ENCODE results near the gene XPR1. TPM values are rescaled to one million over a fixed set of nuclear protein-coding genes. Genes with fewer than 3 reads are reported as not detected.
"Not testable (repeated sequence)": the region's sequence is repeated elsewhere in the genome, so short reads cannot be mapped to it uniquely, and the experiment has no call there.

XPR1 gene
- total RNA-seq, 2 donors from 2014 or later = 32.6 to 60.2 TPM

- no peak for DNase-seq
- no peak for ATAC-seq
- intact Hi-C loops (cut with DNase I, micrococcal nuclease) = loop anchor here in 1 of 2 donors (5.0 kb wide), 1 partner anchor 229 kb away; no protein-coding TSS in a partner anchor
These were observed 1.5 kb downstream of the XPR1 start for GRCh38 chr1:180633057-180634056.

- ATAC-seq (no peak), DNase-seq (no peak)
- intact Hi-C loops (cut with DNase I, micrococcal nuclease) = no loop called here
These were observed 4.3 kb downstream of the XPR1 start for GRCh38 chr1:180636138-180636537.

- intact Hi-C loops (cut with DNase I, micrococcal nuclease) = no loop called here
- DNase-seq = no peak
- ATAC-seq = no peak
These were observed 8.0 kb downstream of the XPR1 start for GRCh38 chr1:180639871-180640270.

- DNase-seq (no peak), ATAC-seq (no peak)
- intact Hi-C loops (cut with DNase I, micrococcal nuclease) = no loop called here
These were observed 8.7 kb downstream of the XPR1 start for GRCh38 chr1:180640531-180640949.

GRCh38 chr1:180641662-180642061 lies 9.8 kb downstream of the XPR1 start:
- DNase-seq (no peak), ATAC-seq (no peak)
- intact Hi-C loops (cut with DNase I, micrococcal nuclease) = no loop called here

GRCh38 chr1:180642781-180643180 lies 11.0 kb downstream of the XPR1 start:
- no peak for ATAC-seq
- DNase-seq = no peak
- intact Hi-C loops (cut with DNase I, micrococcal nuclease) = no loop called here

GRCh38 chr1:180643693-180644092 lies 11.9 kb downstream of the XPR1 start:
- ATAC-seq (no peak), DNase-seq (no peak)
- intact Hi-C loops (cut with DNase I, micrococcal nuclease) = no loop called here

- intact Hi-C loops (cut with DNase I, micrococcal nuclease) = no loop called here
These were observed 12.8 kb downstream of the XPR1 start for GRCh38 chr1:180644526-180645192.

GRCh38 chr1:180645261-180645660 lies 13.4 kb downstream of the XPR1 start:
- DNase-seq; intact Hi-C loops (cut with DNase I, micrococcal nuclease); ATAC-seq: not testable (repeated sequence)

More at GRCh38 chr1:180644526-180645192, 12.8 kb downstream of the XPR1 start:
- ATAC-seq (no peak), DNase-seq (no peak)

- DNase-seq (no peak), ATAC-seq (no peak)
- intact Hi-C loops (cut with DNase I, micrococcal nuclease) = no loop called here
These were observed 14.3 kb downstream of the XPR1 start for GRCh38 chr1:180646093-180646492.

GRCh38 chr1:180646547-180646946 lies 14.7 kb downstream of the XPR1 start:
- DNase-seq = no peak
- intact Hi-C loops (cut with DNase I, micrococcal nuclease) = no loop called here
- ATAC-seq = no peak

- ATAC-seq (no peak), DNase-seq (no peak)
- intact Hi-C loops (cut with DNase I, micrococcal nuclease) = no loop called here
These were observed 21.0 kb downstream of the XPR1 start for GRCh38 chr1:180652792-180653191.

GRCh38 chr1:180662709-180663108 lies 30.9 kb downstream of the XPR1 start:
- ATAC-seq (no peak), DNase-seq (no peak)
- intact Hi-C loops (cut with DNase I, micrococcal nuclease) = no loop called here

- intact Hi-C loops (cut with DNase I, micrococcal nuclease) = no loop called here
- ATAC-seq = no peak
- DNase-seq = no peak
These were observed 38.9 kb downstream of the XPR1 start for GRCh38 chr1:180670681-180671080.

GRCh38 chr1:180672105-180672504 lies 40.3 kb downstream of the XPR1 start:
- ATAC-seq (no peak), DNase-seq (no peak)
- intact Hi-C loops (cut with DNase I, micrococcal nuclease) = no loop called here

- intact Hi-C loops (cut with DNase I, micrococcal nuclease) = no loop called here
- ATAC-seq = no peak
These were observed 40.7 kb downstream of the XPR1 start for GRCh38 chr1:180672505-180672904.

GRCh38 chr1:180674603-180675530 lies 43.0 kb downstream of the XPR1 start:
- intact Hi-C loops (cut with DNase I, micrococcal nuclease) = no loop called here
- DNase-seq (no peak), ATAC-seq (no peak)

More at GRCh38 chr1:180672505-180672904, 40.7 kb downstream of the XPR1 start:
- DNase-seq = no peak

- intact Hi-C loops (cut with DNase I, micrococcal nuclease) = no loop called here
- ATAC-seq (no peak), DNase-seq (no peak)
These were observed 43.8 kb downstream of the XPR1 start for GRCh38 chr1:180675586-180675985.

Measured in left colon (tissue), 2 donors.